ENCODE data around the gene MYH4. TPM values are rescaled to one million over a fixed set of nuclear protein-coding genes. Genes with fewer than 3 reads are reported as not detected.

The MYH4 gene
- total and polyA plus RNA-seq, 2 of the 13 experiments (the other 11 are each of a cell fraction or from before 2014, with no cell fraction given), result 0.01 to 0.02 TPM

GRCh38 chr17:10417431-10417830 is 51.9 kb downstream of the MYH4 start (continued):
- TF ChIP-seq, protein P1, sequence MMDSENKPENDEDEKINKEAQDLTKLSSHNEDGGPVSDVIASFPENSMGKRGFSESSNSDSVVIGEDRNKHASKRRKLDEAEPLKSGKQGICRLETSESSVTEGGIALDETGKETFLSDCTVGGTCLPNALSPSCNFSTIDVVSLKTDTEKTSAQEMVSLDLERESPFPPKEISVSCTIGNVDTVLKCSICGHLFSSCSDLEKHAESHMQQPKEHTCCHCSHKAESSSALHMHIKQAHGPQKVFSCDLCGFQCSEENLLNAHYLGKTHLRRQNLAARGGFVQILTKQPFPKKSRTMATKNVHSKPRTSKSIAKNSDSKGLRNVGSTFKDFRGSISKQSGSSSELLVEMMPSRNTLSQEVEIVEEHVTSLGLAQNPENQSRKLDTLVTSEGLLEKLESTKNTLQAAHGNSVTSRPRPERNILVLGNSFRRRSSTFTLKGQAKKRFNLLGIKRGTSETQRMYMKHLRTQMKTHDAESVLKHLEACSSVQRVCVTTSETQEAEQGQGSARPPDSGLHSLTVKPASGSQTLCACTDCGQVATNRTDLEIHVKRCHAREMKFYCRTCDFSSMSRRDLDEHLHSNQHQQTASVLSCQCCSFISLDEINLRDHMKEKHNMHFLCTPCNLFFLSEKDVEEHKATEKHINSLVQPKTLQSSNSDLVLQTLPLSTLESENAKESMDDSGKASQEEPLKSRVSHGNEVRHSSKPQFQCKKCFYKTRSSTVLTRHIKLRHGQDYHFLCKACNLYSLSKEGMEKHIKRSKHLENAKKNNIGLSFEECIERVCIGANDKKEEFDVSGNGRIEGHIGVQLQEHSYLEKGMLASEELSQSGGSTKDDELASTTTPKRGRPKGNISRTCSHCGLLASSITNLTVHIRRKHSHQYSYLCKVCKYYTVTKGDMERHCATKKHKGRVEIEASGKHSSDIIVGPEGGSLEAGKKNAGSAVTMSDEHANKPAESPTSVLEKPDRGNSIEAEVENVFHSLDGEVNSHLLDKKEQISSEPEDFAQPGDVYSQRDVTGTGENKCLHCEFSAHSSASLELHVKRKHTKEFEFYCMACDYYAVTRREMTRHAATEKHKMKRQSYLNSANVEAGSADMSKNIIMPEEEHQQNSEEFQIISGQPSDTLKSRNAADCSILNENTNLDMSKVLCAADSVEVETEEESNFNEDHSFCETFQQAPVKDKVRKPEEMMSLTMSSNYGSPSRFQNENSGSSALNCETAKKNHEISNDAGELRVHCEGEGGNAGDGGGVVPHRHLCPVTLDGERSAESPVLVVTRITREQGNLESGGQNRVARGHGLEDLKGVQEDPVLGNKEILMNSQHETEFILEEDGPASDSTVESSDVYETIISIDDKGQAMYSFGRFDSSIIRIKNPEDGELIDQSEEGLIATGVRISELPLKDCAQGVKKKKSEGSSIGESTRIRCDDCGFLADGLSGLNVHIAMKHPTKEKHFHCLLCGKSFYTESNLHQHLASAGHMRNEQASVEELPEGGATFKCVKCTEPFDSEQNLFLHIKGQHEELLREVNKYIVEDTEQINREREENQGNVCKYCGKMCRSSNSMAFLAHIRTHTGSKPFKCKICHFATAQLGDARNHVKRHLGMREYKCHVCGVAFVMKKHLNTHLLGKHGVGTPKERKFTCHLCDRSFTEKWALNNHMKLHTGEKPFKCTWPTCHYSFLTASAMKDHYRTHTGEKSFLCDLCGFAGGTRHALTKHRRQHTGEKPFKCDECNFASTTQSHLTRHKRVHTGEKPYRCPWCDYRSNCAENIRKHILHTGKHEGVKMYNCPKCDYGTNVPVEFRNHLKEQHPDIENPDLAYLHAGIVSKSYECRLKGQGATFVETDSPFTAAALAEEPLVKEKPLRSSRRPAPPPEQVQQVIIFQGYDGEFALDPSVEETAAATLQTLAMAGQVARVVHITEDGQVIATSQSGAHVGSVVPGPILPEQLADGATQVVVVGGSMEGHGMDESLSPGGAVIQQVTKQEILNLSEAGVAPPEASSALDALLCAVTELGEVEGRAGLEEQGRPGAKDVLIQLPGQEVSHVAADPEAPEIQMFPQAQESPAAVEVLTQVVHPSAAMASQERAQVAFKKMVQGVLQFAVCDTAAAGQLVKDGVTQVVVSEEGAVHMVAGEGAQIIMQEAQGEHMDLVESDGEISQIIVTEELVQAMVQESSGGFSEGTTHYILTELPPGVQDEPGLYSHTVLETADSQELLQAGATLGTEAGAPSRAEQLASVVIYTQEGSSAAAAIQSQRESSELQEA (CRISPR knock-in tag; IDR thresholded peaks at IDR 0.05; ENCODE audit: not compliant biosample characterization), result no peak
- no peak for TF ChIP-seq ZNF230 (CRISPR knock-in tag; IDR thresholded peaks at IDR 0.05)
- TF ChIP-seq MYPOP (CRISPR knock-in tag; IDR thresholded peaks at IDR 0.05), result no peak
- TF ChIP-seq CREB3 (CRISPR knock-in tag; IDR thresholded peaks at IDR 0.05), result no peak
- no peak for TF ChIP-seq ZNF558 (CRISPR knock-in tag; IDR thresholded peaks at IDR 0.05; ENCODE audit: borderline replicate concordance)
- TF ChIP-seq ZNF629 (CRISPR knock-in tag; conservative IDR thresholded peaks at IDR 0.05), result no peak
- TF ChIP-seq CHD2 (IDR thresholded peaks at IDR 0.05; ENCODE audit: low read depth, low read length), result no peak
- TF ChIP-seq ZNF790 (CRISPR knock-in tag; IDR thresholded peaks at IDR 0.05; ENCODE audit: borderline replicate concordance), result no peak
- TF ChIP-seq HIC2 (CRISPR knock-in tag; IDR thresholded peaks at IDR 0.05; ENCODE audit: low read depth), result no peak
- no peak for TF ChIP-seq PHF5A (CRISPR knock-in tag; IDR thresholded peaks at IDR 0.05; ENCODE audit: low read depth, unreplicated experiment)
